ENCODE results near the gene GTSE1.

- TF ChIP-seq POLR2A (IDR thresholded peaks at IDR 0.05) = no peak
- TF ChIP-seq, protein P1, sequence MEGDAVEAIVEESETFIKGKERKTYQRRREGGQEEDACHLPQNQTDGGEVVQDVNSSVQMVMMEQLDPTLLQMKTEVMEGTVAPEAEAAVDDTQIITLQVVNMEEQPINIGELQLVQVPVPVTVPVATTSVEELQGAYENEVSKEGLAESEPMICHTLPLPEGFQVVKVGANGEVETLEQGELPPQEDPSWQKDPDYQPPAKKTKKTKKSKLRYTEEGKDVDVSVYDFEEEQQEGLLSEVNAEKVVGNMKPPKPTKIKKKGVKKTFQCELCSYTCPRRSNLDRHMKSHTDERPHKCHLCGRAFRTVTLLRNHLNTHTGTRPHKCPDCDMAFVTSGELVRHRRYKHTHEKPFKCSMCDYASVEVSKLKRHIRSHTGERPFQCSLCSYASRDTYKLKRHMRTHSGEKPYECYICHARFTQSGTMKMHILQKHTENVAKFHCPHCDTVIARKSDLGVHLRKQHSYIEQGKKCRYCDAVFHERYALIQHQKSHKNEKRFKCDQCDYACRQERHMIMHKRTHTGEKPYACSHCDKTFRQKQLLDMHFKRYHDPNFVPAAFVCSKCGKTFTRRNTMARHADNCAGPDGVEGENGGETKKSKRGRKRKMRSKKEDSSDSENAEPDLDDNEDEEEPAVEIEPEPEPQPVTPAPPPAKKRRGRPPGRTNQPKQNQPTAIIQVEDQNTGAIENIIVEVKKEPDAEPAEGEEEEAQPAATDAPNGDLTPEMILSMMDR (IDR thresholded peaks at IDR 0.05) = no peak
Measured at GRCh38 chr22:46308283-46308988, 11.8 kb downstream of the GTSE1 start.
